ENCODE measurements around the gene SLAMF9. TPM values are rescaled to one million over a fixed set of nuclear protein-coding genes. Genes with fewer than 3 reads are reported as not detected.

The SLAMF9 gene
- total RNA-seq, 2 experiments from 2014 or later: not detected

- ChIA-PET CTCF (interaction anchor here (0.9 kb wide), 1 partner anchor 22 kb away, joined by 3 read pairs; no protein-coding TSS in a partner anchor), POLR2A (no interaction called here)
- DNase-seq: no peak
- H3K27me3 Mint-ChIP-seq: peaks cover 16% of the 10 kb centered on the region
- peaks cover 2% of the 10 kb centered on the region for H3K4me1 Mint-ChIP-seq (ENCODE audit: low read depth)
- intact Hi-C loops (cut with micrococcal nuclease): no loop called here
- H3K4me3 Mint-ChIP-seq: no peak overlapping the region
- no peaks in the 10 kb centered on the region for H3K9me3 Mint-ChIP-seq
- H3K36me3 Mint-ChIP-seq: no peaks in the 10 kb centered on the region
- no peak overlapping the region for H3K27ac Mint-ChIP-seq
Measured at GRCh38 chr1:159986531-159986930, 32.5 kb upstream of the SLAMF9 start.

- H3K4me3 Mint-ChIP-seq: no peak overlapping the region
- no peaks in the 10 kb centered on the region for H3K4me1 Mint-ChIP-seq (ENCODE audit: low read depth)
- intact Hi-C loops (cut with micrococcal nuclease): no loop called here
- no peaks in the 10 kb centered on the region for H3K36me3 Mint-ChIP-seq
- ChIA-PET CTCF (interaction anchor here (0.9 to 1.1 kb wide), 3 partner anchors 21 to 188 kb away, joined by 3 to 4 read pairs (median 3); no protein-coding TSS in a partner anchor), POLR2A (no interaction called here)
- H3K9me3 Mint-ChIP-seq: no peaks in the 10 kb centered on the region
- no peak for DNase-seq
- H3K27ac Mint-ChIP-seq: no peak overlapping the region
- H3K27me3 Mint-ChIP-seq: peaks cover 14% of the 10 kb centered on the region
Measured at GRCh38 chr1:159986093-159986492, 32.1 kb upstream of the SLAMF9 start.

- no peaks in the 10 kb centered on the region for H3K4me1 Mint-ChIP-seq (ENCODE audit: low read depth)
- DNase-seq: no peak
- intact Hi-C loops (cut with micrococcal nuclease): no loop called here
- H3K36me3 Mint-ChIP-seq: no peaks in the 10 kb centered on the region
- ChIA-PET CTCF (interaction anchor here (1.1 kb wide), 2 partner anchors 22 to 187 kb away, joined by 3 to 4 read pairs; no protein-coding TSS in a partner anchor), POLR2A (no interaction called here)
- peaks cover 17% of the 10 kb centered on the region for H3K27me3 Mint-ChIP-seq
- no peak overlapping the region for H3K4me3 Mint-ChIP-seq
- H3K27ac Mint-ChIP-seq: no peak overlapping the region
- no peaks in the 10 kb centered on the region for H3K9me3 Mint-ChIP-seq
Measured at GRCh38 chr1:159985473-159985872, 31.4 kb upstream of the SLAMF9 start.

- intact Hi-C loops (cut with micrococcal nuclease): no loop called here
- ChIA-PET CTCF (no interaction called here), POLR2A (no interaction called here)
- no peak overlapping the region for H3K4me3 Mint-ChIP-seq
- H3K9me3 Mint-ChIP-seq: no peaks in the 10 kb centered on the region
- DNase-seq: no peak
- H3K27ac Mint-ChIP-seq: no peak overlapping the region
- no peaks in the 10 kb centered on the region for H3K36me3 Mint-ChIP-seq
- H3K4me1 Mint-ChIP-seq (ENCODE audit: low read depth): no peaks in the 10 kb centered on the region
- H3K27me3 Mint-ChIP-seq: peaks cover 25% of the 10 kb centered on the region
Measured at GRCh38 chr1:159983681-159984080, 29.6 kb upstream of the SLAMF9 start.

GRCh38 chr1:159982280-159982679 is 28.2 kb upstream of the SLAMF9 start:
- ChIA-PET CTCF (no interaction called here), POLR2A (no interaction called here)
- no peak for DNase-seq
- no peak overlapping the region for H3K27ac Mint-ChIP-seq
- intact Hi-C loops (cut with micrococcal nuclease): no loop called here
- no peak overlapping the region for H3K4me3 Mint-ChIP-seq
- H3K27me3 Mint-ChIP-seq: peaks cover 30% of the 10 kb centered on the region
- H3K4me1 Mint-ChIP-seq (ENCODE audit: low read depth): no peaks in the 10 kb centered on the region
- H3K9me3 Mint-ChIP-seq: no peaks in the 10 kb centered on the region
- H3K36me3 Mint-ChIP-seq: no peaks in the 10 kb centered on the region

GRCh38 chr1:159981351-159982055 is 27.5 kb upstream of the SLAMF9 start:
- POLR2A ChIA-PET: no interaction called here
- no peaks in the 10 kb centered on the region for H3K9me3 Mint-ChIP-seq

GRCh38 chr1:159980786-159981185 is 26.7 kb upstream of the SLAMF9 start:
- H3K4me1 Mint-ChIP-seq (ENCODE audit: low read depth): no peaks in the 10 kb centered on the region
- H3K4me3 Mint-ChIP-seq: no peak overlapping the region
- H3K36me3 Mint-ChIP-seq: no peaks in the 10 kb centered on the region
- no peak for DNase-seq
- CTCF ChIA-PET: no interaction called here
- no peak overlapping the region for H3K27ac Mint-ChIP-seq
- POLR2A ChIA-PET: no interaction called here
- peaks cover 29% of the 10 kb centered on the region for H3K27me3 Mint-ChIP-seq
- intact Hi-C loops (cut with micrococcal nuclease): no loop called here
- H3K9me3 Mint-ChIP-seq: no peaks in the 10 kb centered on the region

More at GRCh38 chr1:159981351-159982055, 27.5 kb upstream of the SLAMF9 start:
- no peak for DNase-seq
- Mint-ChIP-seq H3K4me1 (ENCODE audit: low read depth) (no peaks in the 10 kb centered on the region), H3K4me3 (no peak overlapping the region), H3K36me3 (no peaks in the 10 kb centered on the region), H3K27me3 (peaks cover 30% of the 10 kb centered on the region), H3K27ac (no peak overlapping the region)
- CTCF ChIA-PET: no interaction called here
- intact Hi-C loops (cut with micrococcal nuclease): no loop called here

- no peak for DNase-seq
- ChIA-PET POLR2A (no interaction called here), CTCF (no interaction called here)
- Mint-ChIP-seq H3K27ac (no peak overlapping the region), H3K4me1 (ENCODE audit: low read depth) (no peaks in the 10 kb centered on the region), H3K27me3 (peaks cover 29% of the 10 kb centered on the region), H3K4me3 (no peak overlapping the region), H3K36me3 (no peaks in the 10 kb centered on the region), H3K9me3 (no peaks in the 10 kb centered on the region)
- intact Hi-C loops (cut with micrococcal nuclease): no loop called here
Measured at GRCh38 chr1:159980076-159980475, 26.0 kb upstream of the SLAMF9 start.

GRCh38 chr1:159979257-159979656 is 25.2 kb upstream of the SLAMF9 start:
- no peak for DNase-seq
- Mint-ChIP-seq H3K27me3 (peaks cover 26% of the 10 kb centered on the region), H3K4me1 (ENCODE audit: low read depth) (no peaks in the 10 kb centered on the region), H3K36me3 (no peaks in the 10 kb centered on the region), H3K27ac (no peak overlapping the region), H3K4me3 (no peak overlapping the region), H3K9me3 (no peaks in the 10 kb centered on the region)
- intact Hi-C loops (cut with micrococcal nuclease): no loop called here
- ChIA-PET POLR2A (no interaction called here), CTCF (interaction anchor here (0.6 to 0.8 kb wide), 3 partner anchors 27 to 79 kb away, joined by 3 to 5 read pairs (median 3); no protein-coding TSS in a partner anchor)

- Mint-ChIP-seq H3K27me3 (peaks cover 24% of the 10 kb centered on the region), H3K36me3 (no peaks in the 10 kb centered on the region), H3K9me3 (no peaks in the 10 kb centered on the region), H3K27ac (no peak overlapping the region), H3K4me3 (no peak overlapping the region), H3K4me1 (ENCODE audit: low read depth) (no peaks in the 10 kb centered on the region)
- ChIA-PET CTCF (no interaction called here), POLR2A (no interaction called here)
- intact Hi-C loops (cut with micrococcal nuclease): no loop called here
- DNase-seq: no peak
Measured at GRCh38 chr1:159978107-159978398, 24.0 kb upstream of the SLAMF9 start.

GRCh38 chr1:159977364-159978106 is 23.5 kb upstream of the SLAMF9 start:
- H3K4me1 Mint-ChIP-seq (ENCODE audit: low read depth): no peaks in the 10 kb centered on the region
- no peak overlapping the region for H3K4me3 Mint-ChIP-seq
- no peaks in the 10 kb centered on the region for H3K9me3 Mint-ChIP-seq
- H3K36me3 Mint-ChIP-seq: no peaks in the 10 kb centered on the region
- ChIA-PET CTCF (interaction anchor here (0.6 kb wide), 1 partner anchor 33 kb away, joined by 3 read pairs; no protein-coding TSS in a partner anchor), POLR2A (no interaction called here)
- no peak overlapping the region for H3K27ac Mint-ChIP-seq
- H3K27me3 Mint-ChIP-seq: peaks cover 23% of the 10 kb centered on the region
- intact Hi-C loops (cut with micrococcal nuclease): no loop called here
- DNase-seq: no peak

GRCh38 chr1:159974350-159974965 is 20.4 kb upstream of the SLAMF9 start:
- H3K9me3 Mint-ChIP-seq: no peaks in the 10 kb centered on the region
- POLR2A ChIA-PET: no interaction called here
- CTCF ChIA-PET: interaction anchor here (3.7 kb wide), 1 partner anchor 32 kb away, joined by 23 read pairs; no protein-coding TSS in a partner anchor

More at GRCh38 chr1:159974350-159974965, 20.4 kb upstream of the SLAMF9 start:
- no peak overlapping the region for H3K27ac Mint-ChIP-seq
- no peak overlapping the region for H3K4me3 Mint-ChIP-seq
- intact Hi-C loops (cut with micrococcal nuclease): no loop called here
- H3K27me3 Mint-ChIP-seq: peaks cover 20% of the 10 kb centered on the region
- no peak for DNase-seq
- H3K4me1 Mint-ChIP-seq (ENCODE audit: low read depth): no peaks in the 10 kb centered on the region
- H3K36me3 Mint-ChIP-seq: no peaks in the 10 kb centered on the region

All from activated CD4-positive, alpha-beta memory T cell treated with anti-CD3 and anti-CD28 coated beads for 36 hours (primary cell).